DMS53 treated with DMSO at 0.1 percent for 48 hours (cell line): ENCODE measurements around the gene ZGLP1.

Experiments
- DNase-seq: peaks from one replicate; lab custom pipeline; 2025; ENCODE audit not compliant: unreplicated experiment; lab: John Stamatoyannopoulos, UW

The ZGLP1 gene

GRCh38 chr19:10255358-10255757 is 54.3 kb downstream of the ZGLP1 start:
- DNase-seq = no peak
